Neural progenitor cell (in vitro differentiated cells): Measurements from ENCODE around the gene FMO2.

ENCODE experiments used
- EZH2phosphoT487 ChIP-seq: fragments of 200-600 bp; sonication (generic); IDR thresholded peaks from 2 replicates; pipeline ENCODE4 v1.6.1; 2017; ENCODE audit warnings: antibody characterized with exemption
- TF ChIP-seq, protein P1 (sequence below): fragments of 200-600 bp; sonication (generic); IDR thresholded peaks from 2 replicates; pipeline ENCODE4 v1.5.1; 2017; ENCODE audit warnings: antibody characterized with exemption, mild to moderate bottlenecking

DNA sequence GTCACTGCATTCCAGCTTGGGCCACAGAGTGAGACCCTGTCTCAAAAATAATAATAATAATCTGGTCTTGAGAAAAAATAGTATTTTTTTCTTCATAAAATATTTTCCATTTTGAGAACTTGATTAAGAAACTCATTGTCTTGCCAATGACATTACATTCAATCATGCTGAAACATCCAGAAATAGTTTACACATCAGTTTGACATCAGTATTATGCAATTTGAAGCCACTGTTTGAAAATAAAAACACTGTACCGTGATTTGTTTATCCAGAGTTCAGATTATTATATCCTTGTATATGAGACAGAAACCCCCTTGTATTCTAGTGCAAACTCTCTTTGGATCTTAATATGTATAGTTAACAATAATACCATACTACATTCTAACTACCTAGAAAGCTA is 6.9 kb downstream of the FMO2 start:
- TF ChIP-seq, protein P1, sequence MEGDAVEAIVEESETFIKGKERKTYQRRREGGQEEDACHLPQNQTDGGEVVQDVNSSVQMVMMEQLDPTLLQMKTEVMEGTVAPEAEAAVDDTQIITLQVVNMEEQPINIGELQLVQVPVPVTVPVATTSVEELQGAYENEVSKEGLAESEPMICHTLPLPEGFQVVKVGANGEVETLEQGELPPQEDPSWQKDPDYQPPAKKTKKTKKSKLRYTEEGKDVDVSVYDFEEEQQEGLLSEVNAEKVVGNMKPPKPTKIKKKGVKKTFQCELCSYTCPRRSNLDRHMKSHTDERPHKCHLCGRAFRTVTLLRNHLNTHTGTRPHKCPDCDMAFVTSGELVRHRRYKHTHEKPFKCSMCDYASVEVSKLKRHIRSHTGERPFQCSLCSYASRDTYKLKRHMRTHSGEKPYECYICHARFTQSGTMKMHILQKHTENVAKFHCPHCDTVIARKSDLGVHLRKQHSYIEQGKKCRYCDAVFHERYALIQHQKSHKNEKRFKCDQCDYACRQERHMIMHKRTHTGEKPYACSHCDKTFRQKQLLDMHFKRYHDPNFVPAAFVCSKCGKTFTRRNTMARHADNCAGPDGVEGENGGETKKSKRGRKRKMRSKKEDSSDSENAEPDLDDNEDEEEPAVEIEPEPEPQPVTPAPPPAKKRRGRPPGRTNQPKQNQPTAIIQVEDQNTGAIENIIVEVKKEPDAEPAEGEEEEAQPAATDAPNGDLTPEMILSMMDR = no peak
- no peak for TF ChIP-seq EZH2phosphoT487
